ENCODE measurements around the gene PLEKHF1. TPM values are rescaled to one million over a fixed set of nuclear protein-coding genes. Genes with fewer than 3 reads are reported as not detected.
A peak's percentile ranks its signal among the peaks of the same experiment; 100 is the strongest.

The PLEKHF1 gene
- total RNA-seq, 2 experiments from 2014 or later: 42.4 to 64.1 TPM

- Mint-ChIP-seq H3K4me3 (peak overlapping the region; percentile 64), H3K9me3 (ENCODE audit: low read depth) (no peaks in the 10 kb centered on the region), H3K27me3 (no peaks in the 10 kb centered on the region), H3K27ac (peak overlapping the region; percentile 90), H3K36me3 (peaks cover 61% of the 10 kb centered on the region), H3K4me1 (peaks cover 91% of the 10 kb centered on the region)
- ATAC-seq (peak; percentile 77), DNase-seq (peak; percentile 98)
- CTCF ChIA-PET: interaction anchor here (0.6 to 4.0 kb wide), 19 partner anchors 8 to 271 kb away, joined by 3 to 71 read pairs (median 5); partner anchors contain the start of genes C19orf12 and POP4
These were observed 6.3 kb downstream of the PLEKHF1 start for GRCh38 chr19:29671393-29672160.

GRCh38 chr19:29672319-29672932 is 7.2 kb downstream of the PLEKHF1 start:
- H3K4me1 Mint-ChIP-seq: peaks cover 93% of the 10 kb centered on the region
- peak overlapping the region; percentile 90 for H3K27ac Mint-ChIP-seq
- H3K9me3 Mint-ChIP-seq (ENCODE audit: low read depth): no peaks in the 10 kb centered on the region
- no peak for ATAC-seq
- CTCF ChIA-PET: interaction anchor here (0.7 to 4.0 kb wide), 19 partner anchors 8 to 270 kb away, joined by 3 to 71 read pairs (median 5); partner anchors contain the start of genes C19orf12 and POP4
- peaks cover 60% of the 10 kb centered on the region for H3K36me3 Mint-ChIP-seq
- no peak for DNase-seq
- peak overlapping the region; percentile 64 for H3K4me3 Mint-ChIP-seq
- no peaks in the 10 kb centered on the region for H3K27me3 Mint-ChIP-seq

GRCh38 chr19:29672933-29673336 is 7.7 kb downstream of the PLEKHF1 start:
- ATAC-seq (peak; percentile 66), DNase-seq (peak; percentile 93)
- H3K36me3 Mint-ChIP-seq: peaks cover 58% of the 10 kb centered on the region
- no peaks in the 10 kb centered on the region for H3K27me3 Mint-ChIP-seq
- H3K27ac Mint-ChIP-seq: peak overlapping the region; percentile 90
- CTCF ChIA-PET: interaction anchor here (0.7 to 4.0 kb wide), 11 partner anchors 10 to 270 kb away, joined by 3 to 71 read pairs (median 15); partner anchors contain the start of genes C19orf12 and POP4
- no peaks in the 10 kb centered on the region for H3K9me3 Mint-ChIP-seq (ENCODE audit: low read depth)
- peaks cover 92% of the 10 kb centered on the region for H3K4me1 Mint-ChIP-seq
- H3K4me3 Mint-ChIP-seq: peak overlapping the region; percentile 64

GRCh38 chr19:29673451-29674371 is 8.4 kb downstream of the PLEKHF1 start:
- CTCF ChIA-PET: interaction anchor here (1.9 to 4.0 kb wide), 8 partner anchors 11 to 67 kb away, joined by 5 to 71 read pairs (median 21); partner anchors contain the start of genes C19orf12 and POP4
- Mint-ChIP-seq H3K9me3 (ENCODE audit: low read depth) (no peaks in the 10 kb centered on the region), H3K36me3 (peaks cover 60% of the 10 kb centered on the region), H3K27ac (peak overlapping the region; percentile 90), H3K4me3 (peak overlapping the region; percentile 64), H3K27me3 (no peaks in the 10 kb centered on the region), H3K4me1 (peaks cover 91% of the 10 kb centered on the region)
- ATAC-seq (no peak), DNase-seq (no peak)

GRCh38 chr19:29674374-29675119 is 9.3 kb downstream of the PLEKHF1 start:
- H3K27ac Mint-ChIP-seq: no peak overlapping the region
- no peak overlapping the region for H3K4me3 Mint-ChIP-seq
- H3K4me1 Mint-ChIP-seq: peaks cover 87% of the 10 kb centered on the region
- CTCF ChIA-PET: interaction anchor here (3.0 to 11.2 kb wide), 3 partner anchors 8 to 64 kb away, joined by 15 to 85 read pairs (median 48); partner anchors contain the start of gene PLEKHF1
- peaks cover 59% of the 10 kb centered on the region for H3K36me3 Mint-ChIP-seq
- ATAC-seq (no peak), DNase-seq (no peak)
- no peaks in the 10 kb centered on the region for H3K27me3 Mint-ChIP-seq
- no peaks in the 10 kb centered on the region for H3K9me3 Mint-ChIP-seq (ENCODE audit: low read depth)

- Mint-ChIP-seq H3K27me3 (no peaks in the 10 kb centered on the region), H3K4me1 (peaks cover 86% of the 10 kb centered on the region), H3K9me3 (ENCODE audit: low read depth) (no peaks in the 10 kb centered on the region), H3K36me3 (peaks cover 54% of the 10 kb centered on the region), H3K27ac (peak overlapping the region; percentile 63), H3K4me3 (no peak overlapping the region)
- ATAC-seq (no peak), DNase-seq (no peak)
- CTCF ChIA-PET: interaction anchor here (11.2 kb wide), 1 partner anchor 8 kb away, joined by 85 read pairs; the partner anchor contains the start of gene PLEKHF1
These were observed 9.9 kb downstream of the PLEKHF1 start for GRCh38 chr19:29675120-29675649.

GRCh38 chr19:29675650-29676186 is 10.5 kb downstream of the PLEKHF1 start:
- DNase-seq: no peak
- no peak for ATAC-seq
- CTCF ChIA-PET: interaction anchor here (1.9 to 11.2 kb wide), 2 partner anchors 9 to 66 kb away, joined by 5 to 85 read pairs; partner anchors contain the start of gene PLEKHF1
- H3K27me3 Mint-ChIP-seq: no peaks in the 10 kb centered on the region
- H3K27ac Mint-ChIP-seq: peak overlapping the region; percentile 63
- H3K9me3 Mint-ChIP-seq (ENCODE audit: low read depth): no peaks in the 10 kb centered on the region
- peaks cover 86% of the 10 kb centered on the region for H3K4me1 Mint-ChIP-seq
- H3K36me3 Mint-ChIP-seq: peaks cover 49% of the 10 kb centered on the region
- H3K4me3 Mint-ChIP-seq: no peak overlapping the region

GRCh38 chr19:29676586-29676985 is 11.3 kb downstream of the PLEKHF1 start:
- CTCF ChIA-PET: interaction anchor here (0.7 to 11.2 kb wide), 4 partner anchors 10 to 66 kb away, joined by 3 to 85 read pairs (median 4); partner anchors contain the start of gene PLEKHF1
- no peak overlapping the region for H3K4me3 Mint-ChIP-seq
- H3K36me3 Mint-ChIP-seq: peaks cover 40% of the 10 kb centered on the region
- H3K4me1 Mint-ChIP-seq: peaks cover 86% of the 10 kb centered on the region
- DNase-seq: no peak
- no peak for ATAC-seq
- peak overlapping the region; percentile 43 for H3K27ac Mint-ChIP-seq
- no peaks in the 10 kb centered on the region for H3K27me3 Mint-ChIP-seq
- H3K9me3 Mint-ChIP-seq (ENCODE audit: low read depth): no peaks in the 10 kb centered on the region

- H3K4me3 Mint-ChIP-seq: no peak overlapping the region
- H3K27me3 Mint-ChIP-seq: no peaks in the 10 kb centered on the region
These were observed 11.9 kb downstream of the PLEKHF1 start for GRCh38 chr19:29677001-29677817.

GRCh38 chr19:29678484-29679106 is 13.3 kb downstream of the PLEKHF1 start:
- H3K27me3 Mint-ChIP-seq: no peaks in the 10 kb centered on the region
- CTCF ChIA-PET: interaction anchor here (1.0 to 11.2 kb wide), 6 partner anchors 12 to 69 kb away, joined by 3 to 85 read pairs (median 9); partner anchors contain the start of genes C19orf12 and PLEKHF1
- peak overlapping the region; percentile 32 for H3K27ac Mint-ChIP-seq
- H3K4me1 Mint-ChIP-seq: peaks cover 77% of the 10 kb centered on the region
- DNase-seq: no peak
- no peaks in the 10 kb centered on the region for H3K9me3 Mint-ChIP-seq (ENCODE audit: low read depth)
- peaks cover 27% of the 10 kb centered on the region for H3K36me3 Mint-ChIP-seq
- H3K4me3 Mint-ChIP-seq: no peak overlapping the region
- ATAC-seq: no peak

More at GRCh38 chr19:29677001-29677817, 11.9 kb downstream of the PLEKHF1 start:
- CTCF ChIA-PET: interaction anchor here (1.2 to 11.2 kb wide), 4 partner anchors 10 to 67 kb away, joined by 3 to 85 read pairs (median 8); partner anchors contain the start of genes C19orf12 and PLEKHF1
- ATAC-seq: no peak
- Mint-ChIP-seq H3K4me1 (peaks cover 83% of the 10 kb centered on the region), H3K27ac (no peak overlapping the region), H3K9me3 (ENCODE audit: low read depth) (no peaks in the 10 kb centered on the region), H3K36me3 (peaks cover 37% of the 10 kb centered on the region)
- no peak for DNase-seq
